ENCODE measurements around the gene ZNHIT6. TPM values are rescaled to one million over a fixed set of nuclear protein-coding genes. Genes with fewer than 3 reads are reported as not detected.

ZNHIT6 gene
- total RNA-seq, 1 donor from 2014 or later: 19.3 TPM

GRCh38 chr1:85604298-85604997 is 103.8 kb downstream of the ZNHIT6 start:
- TF ChIP-seq CTCF (conservative IDR thresholded peaks at IDR 0.05): no peak
- H3K27ac Mint-ChIP-seq: no peak overlapping the region
- DNase-seq (ENCODE audit: extremely low spot score, unreplicated experiment): no peak
- H3K4me1 Mint-ChIP-seq (ENCODE audit: unreplicated experiment): peaks cover 8% of the 10 kb centered on the region
- H3K27me3 Mint-ChIP-seq: no peaks in the 10 kb centered on the region
- H3K36me3 Mint-ChIP-seq: no peaks in the 10 kb centered on the region
- H3K4me3 Mint-ChIP-seq: no peak overlapping the region
- peaks cover 8% of the 10 kb centered on the region for H3K9me3 Mint-ChIP-seq

GRCh38 chr1:85603086-85603880 is 105.0 kb downstream of the ZNHIT6 start:
- H3K27me3 Mint-ChIP-seq: no peaks in the 10 kb centered on the region
- no peaks in the 10 kb centered on the region for H3K36me3 Mint-ChIP-seq
- H3K27ac Mint-ChIP-seq: no peak overlapping the region
- DNase-seq (ENCODE audit: extremely low spot score, unreplicated experiment): no peak
- H3K4me3 Mint-ChIP-seq: no peak overlapping the region
- H3K9me3 Mint-ChIP-seq: peaks cover 8% of the 10 kb centered on the region
- TF ChIP-seq CTCF (conservative IDR thresholded peaks at IDR 0.05): no peak
- peaks cover 8% of the 10 kb centered on the region for H3K4me1 Mint-ChIP-seq (ENCODE audit: unreplicated experiment)

GRCh38 chr1:85602571-85602970 is 105.7 kb downstream of the ZNHIT6 start:
- Mint-ChIP-seq H3K9me3 (peaks cover 7% of the 10 kb centered on the region), H3K27me3 (no peaks in the 10 kb centered on the region), H3K27ac (no peak overlapping the region), H3K4me1 (ENCODE audit: unreplicated experiment) (peaks cover 7% of the 10 kb centered on the region), H3K4me3 (no peak overlapping the region), H3K36me3 (no peaks in the 10 kb centered on the region)
- no peak for DNase-seq (ENCODE audit: extremely low spot score, unreplicated experiment)
- no peak for TF ChIP-seq CTCF (conservative IDR thresholded peaks at IDR 0.05)

DNA sequence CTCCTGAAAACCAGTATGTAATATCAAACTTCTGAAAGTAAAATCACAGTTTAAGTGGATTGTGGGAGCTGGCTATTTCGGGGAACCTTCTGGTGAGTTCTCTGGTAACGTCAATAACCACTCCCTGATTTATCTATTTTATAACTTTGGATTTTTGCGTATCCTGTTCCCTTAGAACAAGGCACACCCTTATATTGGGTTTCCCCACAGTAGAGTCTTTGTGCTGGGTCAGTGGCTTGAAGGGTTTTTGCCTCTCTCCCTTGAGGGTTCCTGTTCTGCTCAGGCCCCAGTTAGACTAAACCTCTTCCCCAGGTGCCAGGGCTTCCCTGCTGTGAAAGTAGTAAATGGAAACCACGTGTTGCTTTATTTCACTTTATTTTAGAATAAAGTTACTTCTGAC is 106.3 kb downstream of the ZNHIT6 start:
- Mint-ChIP-seq H3K36me3 (no peaks in the 10 kb centered on the region), H3K4me1 (ENCODE audit: unreplicated experiment) (peaks cover under 1% of the 10 kb centered on the region), H3K9me3 (peaks cover 4% of the 10 kb centered on the region), H3K27me3 (no peaks in the 10 kb centered on the region), H3K4me3 (no peak overlapping the region), H3K27ac (no peak overlapping the region)
- DNase-seq (ENCODE audit: extremely low spot score, unreplicated experiment): no peak
- TF ChIP-seq CTCF (conservative IDR thresholded peaks at IDR 0.05): no peak

GRCh38 chr1:85599681-85600080 is 108.6 kb downstream of the ZNHIT6 start:
- no peaks in the 10 kb centered on the region for H3K36me3 Mint-ChIP-seq
- DNase-seq (ENCODE audit: extremely low spot score, unreplicated experiment): no peak
- no peak for TF ChIP-seq CTCF (conservative IDR thresholded peaks at IDR 0.05)
- H3K27ac Mint-ChIP-seq: no peak overlapping the region
- no peaks in the 10 kb centered on the region for H3K27me3 Mint-ChIP-seq
- no peaks in the 10 kb centered on the region for H3K4me1 Mint-ChIP-seq (ENCODE audit: unreplicated experiment)
- no peak overlapping the region for H3K4me3 Mint-ChIP-seq
- H3K9me3 Mint-ChIP-seq: no peaks in the 10 kb centered on the region

Other genes starting within 250 kb of the ZNHIT6 start
- gene DDAH1, start 243.3 kb downstream of the ZNHIT6 start, total RNA-seq (ENCODE audit: low replicate concordance): 27.7 and 28.6 TPM in 2 replicates
- gene CCN1, start 127.7 kb downstream of the ZNHIT6 start, total RNA-seq (ENCODE audit: low replicate concordance): 53.7 and 136 TPM in 2 replicates